ENCODE measurements around the gene MYL12A. TPM values are rescaled to one million over a fixed set of nuclear protein-coding genes. Genes with fewer than 3 reads are reported as not detected.

The MYL12A gene
- total and polyA plus RNA-seq, 2 of the 4 experiments (the other 2 are of a cell fraction): 549 to 580 TPM

DNA sequence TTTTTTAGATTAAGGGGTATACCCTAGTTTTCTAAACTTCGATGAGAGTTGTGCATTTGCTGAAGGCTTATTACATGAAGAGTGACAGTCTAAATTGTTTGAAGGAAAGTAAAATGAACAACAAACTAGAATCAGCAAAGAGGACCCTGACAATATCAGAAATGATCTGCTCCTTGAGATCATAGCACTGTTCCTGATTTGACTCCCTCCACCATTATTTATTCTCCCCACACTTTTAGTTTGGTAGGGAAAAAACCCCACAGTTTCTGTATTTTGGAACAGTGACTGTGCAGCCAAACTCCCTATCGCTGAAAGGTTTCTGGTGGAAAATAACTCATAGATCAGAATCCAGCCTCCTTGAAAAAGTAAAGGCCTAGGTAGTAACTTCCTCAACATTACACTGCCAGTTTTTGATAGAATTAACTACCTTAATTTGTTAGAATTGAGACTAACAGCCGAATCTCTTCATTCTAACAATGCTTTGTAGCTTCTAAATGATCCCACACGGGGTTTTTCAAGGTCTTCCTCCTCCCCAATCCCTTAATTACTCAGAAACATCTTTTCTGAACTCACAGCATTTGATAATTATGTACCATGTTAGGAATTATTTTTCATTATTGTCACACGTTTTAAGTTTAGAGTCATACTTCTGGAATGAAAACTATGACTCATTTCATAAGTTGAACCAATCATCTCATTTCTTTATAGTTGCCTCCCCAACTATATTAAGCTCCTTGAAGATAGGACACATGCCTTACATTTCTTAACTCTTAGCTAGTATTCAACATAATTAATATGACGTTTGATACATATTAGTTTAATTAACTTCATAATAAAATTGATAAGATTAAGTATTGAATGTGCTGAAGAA lies 2.9 kb downstream of the MYL12A start:
- dilution Hi-C loops (cut with HindIII; ENCODE audit: low sequenced_read_pairs, unreplicated experiment) (no loop called here), intact Hi-C loops (cut with micrococcal nuclease) (no loop called here), in situ Hi-C loops (cut with MboI; ENCODE audit: low sequenced_read_pairs) (no loop called here)
- BruUV-seq (replicated peaks): TSS peak; percentile 87
- Histone ChIP-seq H3K4me1 (ENCODE audit: control insufficient read depth, insufficient read depth, low read length) (peaks cover 15% of the 10 kb centered on the region), H3K79me1 (ENCODE audit: low read depth in 1 of 2, low read length in 2 of 2) (peaks cover 21 to 42% of the 10 kb centered on the region in 2 experiments), H2AK9ac (replicated peaks; ENCODE audit: low read depth, low read length, poor library complexity) (no peak overlapping the region), H2AFZ (replicated peaks; ENCODE audit: low read length, poor library complexity) (no peak overlapping the region), H2AK5ac (ENCODE audit: low read depth, low read length) (peak overlapping the region; percentile 17; the same call in 1 of the 2 replicates), H3K23ac (ENCODE audit: low read depth, low read length) (peak overlapping the region; percentile 84; the same call in 1 of the 2 replicates), H3K56ac (ENCODE audit: extremely low read depth, insufficient read depth, low read length) (peak overlapping the region; percentile 94), H3K4me2 (ENCODE audit: low read depth, low read length) (peak overlapping the region; percentile 79), H4K8ac (ENCODE audit: low read depth in 2 of 2, low read length in 2 of 2) (peak overlapping the region; percentile 20 to 47; a peak in 3 of 4 replicates), H3K4ac (ENCODE audit: low read depth, low read length) (peak overlapping the region; percentile 73; the same call in 1 of the 2 replicates), H2BK20ac (ENCODE audit: low read depth, low read length) (peak overlapping the region; percentile 63; the same call in 1 of the 2 replicates), H2BK120ac (ENCODE audit: low read depth, low read length) (peak overlapping the region; percentile 76; the same call in 1 of the 2 replicates), H3K4me3 (ENCODE audit: insufficient read depth, low read depth, low read length) (no peak overlapping the region), H3K9me1 (ENCODE audit: insufficient read depth, low read length) (no peaks in the 10 kb centered on the region), H3K9ac (ENCODE audit: low read depth, low read length) (peak overlapping the region; percentile 47; the same call in 1 of the 2 replicates), H3K18ac (ENCODE audit: low read depth, low read length) (peak overlapping the region; percentile 81; the same call in 1 of the 2 replicates), H3K9me3 (ENCODE audit: control insufficient read depth, insufficient read depth, low read length) (peaks cover 4% of the 10 kb centered on the region; the same call in 1 of the 2 replicates), H3K14ac (replicated peaks; ENCODE audit: low read depth, low read length) (peak overlapping the region; percentile 87), H4K20me1 (ENCODE audit: insufficient read depth, low read length) (peaks cover 30% of the 10 kb centered on the region), H3K27ac (ENCODE audit: insufficient read depth, low read length) (peak overlapping the region; percentile 58; the same call in 1 of the 2 replicates), H2BK5ac (ENCODE audit: low read depth, low read length, poor library complexity, severe bottlenecking) (peak overlapping the region; percentile 98), H4K5ac (ENCODE audit: low read depth, low read length) (peak overlapping the region; percentile 90; the same call in 1 of the 2 replicates), H3K27me3 (ENCODE audit: control insufficient read depth, insufficient read depth, low read length) (no peaks in the 10 kb centered on the region), H3K36me3 (ENCODE audit: control insufficient read depth, insufficient read depth, low read length) (peaks cover 20% of the 10 kb centered on the region), H2BK15ac (ENCODE audit: low read depth, low read length) (0 out of 3 replicates have a peak overlapping the region, but pooled peaks have one; percentile 61), H4K91ac (ENCODE audit: insufficient read depth, low read depth, low read length) (peak overlapping the region; percentile 68)
- DNase-seq (peak; percentile 80), ATAC-seq (ENCODE audit: low read depth) (peak; percentile 6; the same call in 1 of the 2 replicates)
- ChIA-PET CTCF (no interaction called here), POLR2A (ENCODE audit: unreplicated experiment) (interaction anchor here (0.6 to 1.2 kb wide), 2 partner anchors 10 to 71 kb away, joined by 3 read pairs; no protein-coding TSS in a partner anchor)
- WGBS, 2 experiments (ENCODE audit: extremely low coverage in 2 of 2, insufficient read length in 1 of 2): no CpG with 5 or more reads among the region's 6 CpGs
- TF ChIP-seq POLR2A (IDR thresholded peaks at IDR 0.05; ENCODE audit: low read depth, low read length): peak; percentile 22; the same call in 1 of the 2 replicates
- TF ChIP-seq CHD1 (IDR thresholded peaks at IDR 0.05; ENCODE audit: low read depth, low read length): no peak
- TF ChIP-seq SMC3 (IDR thresholded peaks at IDR 0.05; ENCODE audit: low read depth, low read length): no peak
- TF ChIP-seq, protein P1, sequence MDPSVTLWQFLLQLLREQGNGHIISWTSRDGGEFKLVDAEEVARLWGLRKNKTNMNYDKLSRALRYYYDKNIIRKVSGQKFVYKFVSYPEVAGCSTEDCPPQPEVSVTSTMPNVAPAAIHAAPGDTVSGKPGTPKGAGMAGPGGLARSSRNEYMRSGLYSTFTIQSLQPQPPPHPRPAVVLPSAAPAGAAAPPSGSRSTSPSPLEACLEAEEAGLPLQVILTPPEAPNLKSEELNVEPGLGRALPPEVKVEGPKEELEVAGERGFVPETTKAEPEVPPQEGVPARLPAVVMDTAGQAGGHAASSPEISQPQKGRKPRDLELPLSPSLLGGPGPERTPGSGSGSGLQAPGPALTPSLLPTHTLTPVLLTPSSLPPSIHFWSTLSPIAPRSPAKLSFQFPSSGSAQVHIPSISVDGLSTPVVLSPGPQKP (IDR thresholded peaks at IDR 0.05; ENCODE audit: borderline replicate concordance, low read depth, low read length): no peak
- no peak for TF ChIP-seq CEBPB (IDR thresholded peaks at IDR 0.05; ENCODE audit: low read depth, low read length)
- no peak for TF ChIP-seq RFX5 (IDR thresholded peaks at IDR 0.05; ENCODE audit: low read depth, low read length)
- TF ChIP-seq RCOR1 (IDR thresholded peaks at IDR 0.05; ENCODE audit: insufficient replicate concordance, low read length): no peak
- no peak for TF ChIP-seq RAD21 (IDR thresholded peaks at IDR 0.05; ENCODE audit: low read length)
- TF ChIP-seq FOS (IDR thresholded peaks at IDR 0.05; ENCODE audit: low read depth, low read length): peak; percentile 84
- TF ChIP-seq, protein P2, sequence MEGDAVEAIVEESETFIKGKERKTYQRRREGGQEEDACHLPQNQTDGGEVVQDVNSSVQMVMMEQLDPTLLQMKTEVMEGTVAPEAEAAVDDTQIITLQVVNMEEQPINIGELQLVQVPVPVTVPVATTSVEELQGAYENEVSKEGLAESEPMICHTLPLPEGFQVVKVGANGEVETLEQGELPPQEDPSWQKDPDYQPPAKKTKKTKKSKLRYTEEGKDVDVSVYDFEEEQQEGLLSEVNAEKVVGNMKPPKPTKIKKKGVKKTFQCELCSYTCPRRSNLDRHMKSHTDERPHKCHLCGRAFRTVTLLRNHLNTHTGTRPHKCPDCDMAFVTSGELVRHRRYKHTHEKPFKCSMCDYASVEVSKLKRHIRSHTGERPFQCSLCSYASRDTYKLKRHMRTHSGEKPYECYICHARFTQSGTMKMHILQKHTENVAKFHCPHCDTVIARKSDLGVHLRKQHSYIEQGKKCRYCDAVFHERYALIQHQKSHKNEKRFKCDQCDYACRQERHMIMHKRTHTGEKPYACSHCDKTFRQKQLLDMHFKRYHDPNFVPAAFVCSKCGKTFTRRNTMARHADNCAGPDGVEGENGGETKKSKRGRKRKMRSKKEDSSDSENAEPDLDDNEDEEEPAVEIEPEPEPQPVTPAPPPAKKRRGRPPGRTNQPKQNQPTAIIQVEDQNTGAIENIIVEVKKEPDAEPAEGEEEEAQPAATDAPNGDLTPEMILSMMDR (conservative IDR thresholded peaks at IDR 0.05; ENCODE audit: low read depth, low read length): no peak
- no peak for TF ChIP-seq NFE2L2 (IDR thresholded peaks at IDR 0.05; ENCODE audit: low read depth, low read length)
- TF ChIP-seq MXI1 (IDR thresholded peaks at IDR 0.05; ENCODE audit: borderline replicate concordance, low read depth, low read length): no peak
- TF ChIP-seq, protein P3, sequence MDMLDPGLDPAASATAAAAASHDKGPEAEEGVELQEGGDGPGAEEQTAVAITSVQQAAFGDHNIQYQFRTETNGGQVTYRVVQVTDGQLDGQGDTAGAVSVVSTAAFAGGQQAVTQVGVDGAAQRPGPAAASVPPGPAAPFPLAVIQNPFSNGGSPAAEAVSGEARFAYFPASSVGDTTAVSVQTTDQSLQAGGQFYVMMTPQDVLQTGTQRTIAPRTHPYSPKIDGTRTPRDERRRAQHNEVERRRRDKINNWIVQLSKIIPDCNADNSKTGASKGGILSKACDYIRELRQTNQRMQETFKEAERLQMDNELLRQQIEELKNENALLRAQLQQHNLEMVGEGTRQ (IDR thresholded peaks at IDR 0.05; ENCODE audit: low read depth, low read length): no peak

Measured in IMR-90 (cell line).